Neuronal stem cell (in vitro differentiated cells): ENCODE measurements around the gene NRXN3.

Experiments
- DNase-seq: peaks from one replicate; pipeline ENCODE4 v3.0.0-alpha.2; 2013; ENCODE audit warnings: low spot score
- H2AFZ ChIP-seq: one replicate; pipeline ENCODE4 v1.6.1; 2013; ENCODE audit warnings: mild to moderate bottlenecking, low read length, inconsistent platforms
- H2AK5ac ChIP-seq: 2 replicates; pipeline ENCODE4 v1.6.1; 2013; ENCODE audit warnings: low read depth, mild to moderate bottlenecking, inconsistent platforms, low read length, moderate library complexity, mixed read lengths
- H2BK120ac ChIP-seq: 2 replicates; pipeline ENCODE4 v1.6.1; 2013; ENCODE audit warnings: low read depth, mild to moderate bottlenecking, inconsistent platforms, low read length, moderate library complexity, mixed read lengths
- H2BK12ac ChIP-seq: one replicate; pipeline ENCODE4 v1.6.1; 2013; ENCODE audit warnings: low read length, inconsistent platforms
- H2BK15ac ChIP-seq: 2 replicates; pipeline ENCODE4 v1.6.1; 2013; ENCODE audit warnings: mild to moderate bottlenecking, low read length, inconsistent platforms, mixed read lengths
- H2BK5ac ChIP-seq: one replicate; pipeline ENCODE4 v1.6.1; 2013; ENCODE audit warnings: inconsistent platforms, mild to moderate bottlenecking, low read length, moderate library complexity
- H3K14ac ChIP-seq: one replicate; pipeline ENCODE4 v1.6.1; 2013; ENCODE audit warnings: low read length, inconsistent platforms
- H3K18ac ChIP-seq: 2 replicates; pipeline ENCODE4 v1.6.1; 2013; ENCODE audit warnings: low read length, inconsistent platforms
- H3K23ac ChIP-seq: 2 replicates; pipeline ENCODE4 v1.6.1; 2013; ENCODE audit warnings: low read depth, mild to moderate bottlenecking, mixed read lengths, low read length, inconsistent platforms; ENCODE audit not compliant: poor library complexity
- H3K27ac ChIP-seq: replicated peaks from 3 replicates; pipeline ENCODE4 v1.5.1; 2013; ENCODE audit warnings: low read length, inconsistent platforms
- H3K27me3 ChIP-seq, 3 experiments: 2 replicates each; pipeline ENCODE4 v1.6.1; 2013; ENCODE audit warnings: low read length in 3 of 3, mild to moderate bottlenecking in 2 of 3, inconsistent platforms in 1 of 3, low read depth in 1 of 3, mixed read lengths in 1 of 3, moderate library complexity in 1 of 3; ENCODE audit not compliant: control insufficient read depth in 3 of 3, insufficient read depth in 3 of 3
- H3K36me3 ChIP-seq, 2 donors: replicated peaks in 1 of 2; 2 replicates each; pipeline ENCODE4 v1.6.1; 2013; ENCODE audit warnings: low read length in 2 of 2; ENCODE audit not compliant: control insufficient read depth in 2 of 2, insufficient read depth in 2 of 2
- H3K4ac ChIP-seq: 2 replicates; pipeline ENCODE4 v1.6.1; 2013; ENCODE audit warnings: inconsistent platforms, mild to moderate bottlenecking, low read length, moderate library complexity
- H3K4me1 ChIP-seq, 2 donors: 1 replicate in 1 of 2; 2 replicates in 1 of 2; pipeline ENCODE4 v1.6.1; 2013; ENCODE audit warnings: low read length in 2 of 2, low read depth in 1 of 2; ENCODE audit not compliant: control insufficient read depth in 2 of 2, insufficient read depth in 1 of 2
- H3K4me2 ChIP-seq: one replicate; pipeline ENCODE4 v1.6.1; 2013; ENCODE audit warnings: mild to moderate bottlenecking, low read length, inconsistent platforms; ENCODE audit not compliant: insufficient read depth, poor library complexity, severe bottlenecking
- H3K4me3 ChIP-seq, 2 donors: 2 replicates each; pipeline ENCODE4 v1.5.1; 2013; ENCODE audit warnings: low read length in 2 of 2, mild to moderate bottlenecking in 2 of 2, inconsistent platforms in 1 of 2, moderate library complexity in 1 of 2
- H3K79me1 ChIP-seq: one replicate; pipeline ENCODE4 v1.6.1; 2013; ENCODE audit warnings: low read depth, mild to moderate bottlenecking, inconsistent platforms, low read length, moderate library complexity
- H3K9ac ChIP-seq: one replicate; pipeline ENCODE4 v1.6.1; 2013; ENCODE audit warnings: mild to moderate bottlenecking, low read depth, low read length, inconsistent platforms; ENCODE audit not compliant: poor library complexity
- H3K9me3 ChIP-seq, 2 donors: replicated peaks in 1 of 2; 2 replicates each; pipeline versions ENCODE3 to v1.6.1; 2013; ENCODE audit warnings: low read length in 2 of 2, mild to moderate bottlenecking in 2 of 2, inconsistent platforms in 1 of 2, low read depth in 1 of 2, mixed read lengths in 1 of 2, moderate library complexity in 1 of 2; ENCODE audit not compliant: control insufficient read depth in 2 of 2, insufficient read depth in 1 of 2
- H4K8ac ChIP-seq: one replicate; pipeline ENCODE4 v1.6.1; 2013; ENCODE audit warnings: low read depth, mild to moderate bottlenecking, inconsistent platforms, low read length, moderate library complexity
- H4K91ac ChIP-seq: one replicate; pipeline ENCODE4 v1.6.1; 2013; ENCODE audit warnings: low read length, low read depth, mild to moderate bottlenecking, inconsistent platforms; ENCODE audit not compliant: poor library complexity
- WGBS, 2 donors: extraction: QIAGEN DNeasy Blood & Tissue Kit; methylation state at CpG; one replicate each; pipeline ENCODE4 v1.1.7; 2013; ENCODE audit warnings: missing lambda C conversion rate in 2 of 2, mixed read lengths in 1 of 2; ENCODE audit not compliant: insufficient read length in 2 of 2, insufficient replicate concordance in 1 of 2; ENCODE audit errors: extremely low coverage in 2 of 2; 5-methylcytosine and 5-hydroxymethylcytosine counted together

The NRXN3 gene

GRCh38 chr14:79177106-79177505 lies 1006.9 kb downstream of the NRXN3 start:
- Histone ChIP-seq H3K4me2 (no peak overlapping the region), H2AK5ac (no peak overlapping the region), H2BK12ac (no peak overlapping the region), H3K27me3 (no peaks in the 10 kb centered on the region), H3K4ac (no peak overlapping the region), H4K8ac (no peak overlapping the region), H2BK15ac (no peak overlapping the region), H3K18ac (no peak overlapping the region), H3K9ac (no peak overlapping the region), H4K91ac (no peak overlapping the region), H3K9me3 (no peaks in the 10 kb centered on the region), H3K79me1 (no peaks in the 10 kb centered on the region), H2BK5ac (no peak overlapping the region), H3K14ac (no peak overlapping the region), H2BK120ac (no peak overlapping the region), H2AFZ (no peak overlapping the region), H3K23ac (no peak overlapping the region), H3K4me3 (no peak overlapping the region), H3K36me3 (no peaks in the 10 kb centered on the region), H3K27ac (no peak overlapping the region), H3K4me1 (no peaks in the 10 kb centered on the region)
- DNase-seq, result no peak
- WGBS, 2 donors, result no CpG with 5 or more reads among the region's 4 CpGs

- Histone ChIP-seq H2BK15ac (no peak overlapping the region), H3K36me3 (no peaks in the 10 kb centered on the region)
Observed at GRCh38 chr14:79178719-79179118, 1008.5 kb downstream of the NRXN3 start.

GRCh38 chr14:79179985-79180384 lies 1009.8 kb downstream of the NRXN3 start:
- Histone ChIP-seq H2BK120ac (no peak overlapping the region), H3K18ac (no peak overlapping the region), H3K4me1 (peaks cover 0 to 3% of the 10 kb centered on the region in 2 donors), H4K91ac (no peak overlapping the region), H3K14ac (no peak overlapping the region), H3K4me2 (no peak overlapping the region), H3K9me3 (no peaks in the 10 kb centered on the region), H3K27ac (no peak overlapping the region), H3K23ac (no peak overlapping the region), H2BK12ac (no peak overlapping the region), H3K79me1 (no peaks in the 10 kb centered on the region), H2BK15ac (no peak overlapping the region), H3K36me3 (no peaks in the 10 kb centered on the region), H3K4ac (no peak overlapping the region), H3K9ac (no peak overlapping the region), H2AK5ac (no peak overlapping the region), H2AFZ (no peak overlapping the region), H3K4me3 (no peak overlapping the region), H3K27me3 (no peaks in the 10 kb centered on the region), H2BK5ac (no peak overlapping the region), H4K8ac (no peak overlapping the region)
- DNase-seq, result no peak
- WGBS, 2 donors, result no CpG with 5 or more reads among the region's 4 CpGs

More at GRCh38 chr14:79178719-79179118, 1008.5 kb downstream of the NRXN3 start:
- no peak overlapping the region for H3K4me3 ChIP-seq
- DNase-seq, result no peak
- H3K27me3 ChIP-seq, result no peaks in the 10 kb centered on the region
- H3K4ac ChIP-seq, result no peak overlapping the region
- no peak overlapping the region for H3K4me2 ChIP-seq
- H3K9me3 ChIP-seq, result no peaks in the 10 kb centered on the region
- no peak overlapping the region for H3K23ac ChIP-seq
- H2BK12ac ChIP-seq, result no peak overlapping the region
- no peak overlapping the region for H3K9ac ChIP-seq
- H4K91ac ChIP-seq, result no peak overlapping the region
- no peak overlapping the region for H4K8ac ChIP-seq
- no peak overlapping the region for H2BK5ac ChIP-seq
- no peak overlapping the region for H3K14ac ChIP-seq
- H3K18ac ChIP-seq, result no peak overlapping the region
- H2AFZ ChIP-seq, result no peak overlapping the region
- H3K27ac ChIP-seq, result no peak overlapping the region
- H2BK120ac ChIP-seq, result no peak overlapping the region
- no peak overlapping the region for H2AK5ac ChIP-seq
- no peaks in the 10 kb centered on the region for H3K79me1 ChIP-seq
- H3K4me1 ChIP-seq, result peaks cover 0 to 3% of the 10 kb centered on the region in 2 donors

GRCh38 chr14:79180656-79181055 lies 1010.5 kb downstream of the NRXN3 start:
- H2BK15ac ChIP-seq, result no peak overlapping the region
- H3K9ac ChIP-seq, result no peak overlapping the region
- no peaks in the 10 kb centered on the region for H3K36me3 ChIP-seq
- no peak for DNase-seq
- H3K27ac ChIP-seq, result no peak overlapping the region
- H2AK5ac ChIP-seq, result no peak overlapping the region
- no peak overlapping the region for H2BK5ac ChIP-seq
- no peak overlapping the region for H3K23ac ChIP-seq
- H4K8ac ChIP-seq, result no peak overlapping the region
- no peak overlapping the region for H2BK120ac ChIP-seq
- H3K4me2 ChIP-seq, result no peak overlapping the region
- no peak overlapping the region for H2AFZ ChIP-seq
- no peaks in the 10 kb centered on the region for H3K79me1 ChIP-seq
- no peak overlapping the region for H3K14ac ChIP-seq
- H3K18ac ChIP-seq, result no peak overlapping the region
- no peak overlapping the region for H2BK12ac ChIP-seq
- no peak overlapping the region for H4K91ac ChIP-seq
- no peak overlapping the region for H3K4ac ChIP-seq
- no CpG with 5 or more reads among the region's 4 CpGs for WGBS, 2 donors
- H3K4me3 ChIP-seq, result no peak overlapping the region
- no peaks in the 10 kb centered on the region for H3K27me3 ChIP-seq
- peaks cover 0 to 3% of the 10 kb centered on the region in 2 donors for H3K4me1 ChIP-seq
- H3K9me3 ChIP-seq, result no peaks in the 10 kb centered on the region
